Inferior parietal cortex (tissue), 1 donor: ENCODE measurements around the gene ANKRD52.
A peak's percentile ranks its signal among the peaks of the same experiment; 100 is the strongest.

Source experiments
- DNase-seq: peaks from one replicate; pipeline ENCODE4 v3.0.0-alpha.2; 2016; ENCODE audit errors: extremely low spot score

The ANKRD52 gene

DNA sequence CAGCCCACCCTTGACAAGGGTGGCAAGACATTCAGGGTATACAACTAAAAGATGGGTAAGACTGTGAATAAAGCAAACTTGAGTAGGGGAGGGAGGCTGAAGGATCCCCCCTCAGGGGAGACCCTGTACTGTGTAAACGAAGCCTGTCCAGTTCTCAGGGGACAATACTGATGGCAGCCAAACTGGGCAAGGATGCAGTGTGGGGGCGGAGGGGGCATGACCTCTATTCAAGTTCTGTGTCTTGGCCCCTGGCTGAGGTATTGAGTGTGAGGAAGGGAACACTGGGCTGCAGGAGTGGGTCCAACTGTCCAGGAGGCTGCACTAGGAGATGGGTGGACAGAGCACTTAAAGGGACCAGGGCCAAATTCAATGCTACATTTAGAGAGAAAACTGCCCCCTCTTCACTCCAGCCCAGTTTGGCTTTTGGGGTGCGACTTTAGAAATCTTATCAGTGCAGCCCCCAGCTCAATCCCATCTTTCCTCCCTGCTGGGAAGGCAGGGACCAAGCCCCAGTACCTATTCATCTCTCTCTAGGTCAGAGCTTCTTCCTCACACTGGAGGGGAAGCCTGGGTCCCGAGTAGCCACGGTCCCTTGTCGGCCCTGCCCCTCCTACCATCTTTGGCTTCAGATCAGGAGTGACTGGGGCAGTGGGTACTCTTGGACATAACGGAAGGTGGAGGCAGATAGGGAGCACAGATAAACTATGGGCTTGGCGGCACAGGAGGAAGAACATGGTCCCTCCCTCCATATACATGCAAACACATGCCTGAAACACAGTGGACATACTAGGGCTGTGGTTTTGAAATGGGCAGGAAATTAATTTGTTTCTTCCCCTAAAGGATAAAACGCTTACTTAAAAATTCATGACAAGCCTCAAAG is 16.5 kb downstream of the ANKRD52 start:
- no peak for DNase-seq

DNA sequence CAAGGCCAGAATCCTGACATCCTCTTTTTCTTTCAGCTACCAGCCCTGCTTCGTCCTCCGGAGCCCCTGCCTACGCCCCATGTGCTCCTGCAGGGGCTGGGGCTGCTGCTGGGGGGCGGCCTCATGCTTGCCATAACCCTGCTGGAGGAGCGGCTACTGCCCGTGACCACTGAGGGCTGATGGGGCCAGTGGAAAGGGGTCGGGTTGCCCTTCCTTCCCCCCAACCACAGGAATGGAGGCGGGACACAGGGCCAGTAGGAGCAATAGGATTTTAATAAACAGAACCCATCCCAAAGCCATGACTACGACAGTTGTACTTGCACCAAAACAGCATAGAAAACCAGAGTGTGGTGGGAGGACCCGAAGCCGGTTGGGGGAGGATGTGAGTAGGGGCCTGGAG is 20.6 kb downstream of the ANKRD52 start:
- DNase-seq = no peak

DNA sequence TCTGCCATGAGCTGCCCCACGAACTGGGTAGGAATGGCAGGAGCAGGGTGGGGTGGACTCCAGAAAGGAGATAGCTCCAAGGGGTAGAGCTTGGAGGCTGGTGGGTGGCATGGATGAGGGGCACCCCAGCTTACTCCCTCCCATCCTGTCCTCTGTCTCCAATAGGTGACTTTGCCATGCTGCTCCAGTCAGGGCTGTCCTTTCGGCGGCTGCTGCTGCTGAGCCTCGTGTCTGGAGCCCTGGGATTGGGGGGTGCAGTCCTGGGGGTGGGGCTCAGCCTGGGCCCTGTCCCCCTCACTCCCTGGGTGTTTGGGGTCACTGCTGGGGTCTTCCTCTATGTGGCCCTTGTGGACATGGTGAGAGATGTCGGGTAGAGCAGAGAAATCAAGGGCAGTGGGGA is 21.2 kb downstream of the ANKRD52 start:
- no peak for DNase-seq

DNA sequence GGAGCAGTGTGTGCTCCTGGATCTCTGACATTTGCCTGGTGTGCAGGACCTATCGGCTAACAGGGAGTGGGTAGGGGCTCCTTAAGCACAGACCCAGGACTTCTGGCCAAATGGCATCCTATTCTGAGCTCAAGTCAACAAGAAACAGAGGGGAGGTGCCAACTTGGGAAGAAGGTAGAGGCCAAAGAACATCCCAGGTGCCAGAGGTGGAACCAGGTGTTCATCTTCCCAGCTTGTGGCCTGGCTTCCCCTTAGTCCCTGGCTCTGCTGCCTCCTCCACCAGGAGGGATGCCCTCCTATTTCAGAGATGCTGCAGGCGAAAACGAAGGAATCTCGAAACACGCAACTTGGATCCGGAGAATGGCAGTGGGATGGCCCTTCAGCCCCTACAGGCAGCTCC is 22.1 kb downstream of the ANKRD52 start:
- no peak for DNase-seq

DNA sequence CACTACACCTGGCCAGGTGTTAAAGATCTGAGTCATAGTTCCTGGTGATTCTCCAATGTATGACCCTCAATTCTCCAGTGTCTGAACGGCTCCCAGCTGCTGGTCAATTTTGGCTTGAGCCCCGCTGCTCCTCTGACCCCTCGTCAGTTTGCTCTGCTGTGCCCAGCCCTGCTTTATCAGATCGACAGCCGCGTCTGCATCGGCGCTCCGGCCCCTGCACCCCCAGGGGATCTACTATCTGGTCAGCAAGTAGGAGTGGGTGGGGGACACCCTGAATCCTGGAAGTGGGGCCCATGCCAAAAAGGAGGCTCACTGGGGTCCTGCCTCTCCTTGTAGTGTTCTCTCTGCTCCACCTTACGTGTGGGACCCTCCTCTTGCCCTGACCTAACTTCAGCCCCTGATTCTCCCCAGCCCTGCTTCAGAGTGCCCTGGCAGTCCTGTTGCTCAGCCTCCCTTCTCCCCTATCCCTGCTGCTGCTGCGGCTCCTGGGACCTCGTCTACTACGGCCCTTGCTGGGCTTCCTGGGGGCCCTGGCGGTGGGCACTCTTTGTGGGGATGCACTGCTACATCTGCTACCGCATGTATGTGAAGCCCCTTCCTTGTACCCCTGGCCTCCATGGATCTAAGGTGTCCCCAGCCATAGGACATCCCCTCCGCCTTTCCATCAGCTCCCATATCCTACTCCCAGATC is 23.3 kb downstream of the ANKRD52 start:
- no peak for DNase-seq

DNA sequence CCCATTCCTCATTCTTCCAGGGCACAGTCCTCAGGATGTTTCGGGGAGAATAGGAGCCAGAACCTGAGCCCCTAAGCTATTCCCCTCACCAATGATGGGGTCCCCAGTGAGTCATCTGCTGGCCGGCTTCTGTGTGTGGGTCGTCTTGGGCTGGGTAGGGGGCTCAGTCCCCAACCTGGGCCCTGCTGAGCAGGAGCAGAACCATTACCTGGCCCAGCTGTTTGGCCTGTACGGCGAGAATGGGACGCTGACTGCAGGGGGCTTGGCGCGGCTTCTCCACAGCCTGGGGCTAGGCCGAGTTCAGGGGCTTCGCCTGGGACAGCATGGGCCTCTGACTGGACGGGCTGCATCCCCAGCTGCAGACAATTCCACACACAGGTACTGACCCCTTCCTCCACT is 27.0 kb downstream of the ANKRD52 start:
- DNase-seq = no peak

DNA sequence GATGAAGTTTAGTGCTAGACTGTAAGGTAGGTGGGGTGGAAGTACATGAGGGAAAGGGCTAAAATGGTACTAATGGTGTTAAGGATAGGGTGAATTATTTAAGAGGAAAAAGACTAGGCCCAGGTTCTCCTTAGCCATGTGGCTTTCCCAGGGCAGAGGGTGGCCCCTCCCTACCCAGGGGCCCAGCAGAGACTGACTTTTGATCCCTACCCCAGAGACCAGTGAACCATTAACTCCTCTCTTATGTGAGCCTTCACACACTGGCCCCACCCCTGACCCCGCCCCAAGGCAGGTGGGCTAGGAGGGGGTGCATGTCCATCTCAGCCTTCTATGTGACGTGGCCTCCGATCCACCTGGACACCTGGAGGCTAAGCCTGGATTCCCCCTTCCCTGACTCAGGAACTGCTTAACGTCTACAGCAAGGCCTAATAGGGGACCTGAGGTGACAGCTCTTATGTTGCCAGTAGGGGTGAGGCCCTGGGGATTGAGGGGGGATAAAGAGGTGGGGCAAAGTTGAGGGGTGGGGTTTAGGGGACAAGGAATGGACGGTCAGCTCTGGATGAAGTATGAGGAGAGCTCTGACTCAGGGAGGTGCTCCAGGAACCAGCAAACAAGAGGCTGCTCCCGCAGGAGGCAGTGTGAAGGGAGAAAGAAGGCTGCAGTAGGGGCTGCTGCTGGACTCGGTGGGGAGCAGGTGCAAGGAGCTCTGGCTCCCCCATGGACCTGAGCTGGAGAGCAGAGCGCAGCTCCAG is 27.6 kb downstream of the ANKRD52 start:
- DNase-seq = no peak

DNA sequence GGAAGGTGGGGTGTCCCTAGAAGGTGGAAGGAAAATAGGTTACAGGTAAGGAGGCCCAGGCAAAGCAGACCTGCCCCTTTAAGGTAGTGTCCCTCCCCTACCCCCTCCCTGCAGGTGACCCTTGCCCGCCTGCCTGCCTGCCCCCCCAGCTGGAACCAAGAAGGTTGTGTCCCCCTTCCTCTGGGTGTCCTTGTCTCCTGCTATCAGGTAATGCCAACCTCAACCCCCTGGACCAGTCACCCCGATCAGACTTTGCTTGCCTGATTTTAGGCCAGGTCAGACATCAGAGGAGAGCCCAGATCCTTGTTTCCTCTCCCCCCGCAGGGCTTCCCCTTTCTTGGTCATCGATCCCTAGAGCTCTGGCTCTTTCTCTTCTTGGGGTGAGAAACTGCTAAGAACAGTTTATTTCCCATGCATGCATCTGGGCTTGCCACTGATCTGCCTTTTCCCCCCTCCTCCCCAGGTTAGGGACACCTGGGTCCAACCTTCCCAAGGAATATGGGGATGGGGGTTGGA is 28.2 kb downstream of the ANKRD52 start, which contains the start of gene SLC39A5:
Gene SLC39A5 (plus strand): TSS at position 136 of the 516 bp plus-strand sequence. CDS start 1,224 bp downstream, outside the sequence.
- no peak for DNase-seq

DNA sequence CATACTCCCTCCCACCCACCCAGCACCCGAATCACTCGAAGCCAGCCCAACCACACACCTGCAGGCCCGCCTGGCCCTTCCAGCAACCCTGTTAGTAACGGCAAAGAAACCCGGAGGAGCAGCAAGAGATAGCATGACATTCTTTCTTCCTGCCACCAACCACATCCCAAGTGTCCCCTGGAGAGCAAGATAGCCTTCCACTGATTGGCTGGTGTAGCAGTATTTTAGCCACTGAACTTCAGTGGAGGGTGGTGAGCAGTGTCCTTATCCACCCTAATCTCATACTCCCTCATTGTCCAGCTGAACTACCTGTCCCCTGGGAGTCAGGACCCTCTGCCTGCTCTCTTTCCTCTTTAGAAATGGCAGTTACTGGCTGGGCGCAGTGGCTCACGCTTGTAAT is 29.1 kb downstream of the ANKRD52 start:
- DNase-seq = no peak

DNA sequence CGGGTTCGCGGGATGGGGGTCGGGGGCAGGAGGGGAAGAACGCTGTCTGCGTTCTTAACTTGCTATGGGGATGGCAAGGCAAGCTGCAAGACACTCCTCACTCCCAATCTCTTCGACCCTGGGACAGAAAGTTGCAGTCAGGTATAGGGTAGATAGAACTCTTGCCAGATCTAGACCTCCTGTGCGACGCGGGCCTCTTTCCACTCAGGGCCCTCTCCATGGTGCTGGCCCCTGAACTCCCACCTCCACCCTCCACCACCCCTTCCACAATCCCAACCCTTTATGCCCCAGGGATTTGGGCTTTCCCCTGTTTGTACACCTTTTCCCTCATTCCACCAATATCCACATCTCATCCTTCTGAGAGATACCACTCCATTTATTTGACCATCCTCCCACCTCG is 33.2 kb downstream of the ANKRD52 start:
- no peak for DNase-seq

DNA sequence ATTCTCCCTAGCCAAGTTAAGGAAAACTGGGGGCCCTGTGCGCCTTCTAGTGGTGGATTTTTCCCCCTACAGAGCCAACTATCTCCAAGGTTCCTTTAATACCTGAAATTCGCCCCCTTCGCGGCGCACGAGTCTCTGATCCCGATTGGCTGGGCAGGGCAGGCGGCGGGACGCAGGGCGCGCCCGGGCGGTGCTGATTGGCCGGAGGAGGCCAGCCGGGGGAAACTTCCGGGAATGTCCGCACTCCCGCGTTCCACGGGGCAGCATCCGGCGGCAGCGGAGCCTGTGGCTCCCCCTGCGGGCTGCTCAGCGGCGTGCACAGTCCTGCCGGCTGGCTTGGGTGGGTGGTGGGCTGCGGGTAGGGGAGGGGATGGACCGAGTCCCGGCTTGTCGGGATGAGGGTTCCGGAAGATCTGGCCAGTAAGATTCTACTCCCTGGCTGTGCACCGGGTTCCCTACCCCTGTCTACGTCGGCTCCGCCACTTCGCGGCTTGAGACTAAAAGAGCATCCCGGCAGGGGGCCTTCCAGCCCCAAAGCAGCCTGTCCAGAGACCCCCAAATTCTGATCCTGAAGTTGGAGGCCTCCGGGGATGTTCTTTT is 34.0 kb downstream of the ANKRD52 start, which contains the start of gene NABP2:
Gene NABP2 (plus strand): TSS at position 241 of the 600 bp plus-strand sequence. CDS start 515 bp downstream, outside the sequence.
- DNase-seq = peak; percentile 99

DNA sequence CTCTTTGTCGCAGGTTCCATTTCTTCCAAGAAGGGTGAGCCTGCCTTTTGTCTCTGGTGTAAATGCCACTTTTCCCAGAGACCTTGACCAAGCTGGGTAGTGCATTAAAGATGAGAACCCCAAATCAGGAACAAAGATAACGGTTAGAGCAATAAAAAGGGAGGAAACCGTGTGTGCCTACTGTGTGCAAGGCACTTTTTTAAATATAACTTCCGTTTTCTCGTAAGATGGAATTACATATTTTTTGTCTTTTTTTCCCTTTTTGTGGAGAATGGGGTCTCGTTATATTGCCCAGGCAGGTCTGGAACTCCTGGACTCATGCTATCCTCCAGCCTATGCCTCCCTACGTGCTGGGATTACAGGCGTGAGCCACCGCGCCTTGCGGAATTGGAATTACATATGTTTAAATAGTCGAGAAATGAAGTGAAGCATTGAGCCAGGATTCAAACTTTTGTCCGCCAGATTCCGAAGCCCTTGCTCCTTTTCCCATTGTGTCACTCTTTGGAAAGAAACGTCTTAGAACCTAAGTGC is 34.5 kb downstream of the ANKRD52 start:
- no peak for DNase-seq

DNA sequence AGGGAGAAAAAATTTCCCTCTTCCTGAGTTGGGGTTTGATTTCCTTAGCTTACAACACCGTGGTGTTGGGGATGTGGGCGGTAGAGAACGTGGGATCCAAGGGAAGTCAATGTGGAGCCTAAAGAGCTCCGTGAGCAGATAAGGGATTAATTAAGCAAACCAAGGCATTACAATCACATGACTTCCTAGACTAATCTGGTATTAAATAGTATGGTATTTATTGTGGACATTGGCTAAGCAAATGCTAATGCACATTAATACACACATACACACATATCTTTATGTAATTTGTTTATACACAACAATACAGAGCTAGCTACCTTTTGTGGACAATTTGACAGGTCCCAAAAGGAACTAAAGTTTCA is 35.7 kb downstream of the ANKRD52 start:
- DNase-seq = no peak

DNA sequence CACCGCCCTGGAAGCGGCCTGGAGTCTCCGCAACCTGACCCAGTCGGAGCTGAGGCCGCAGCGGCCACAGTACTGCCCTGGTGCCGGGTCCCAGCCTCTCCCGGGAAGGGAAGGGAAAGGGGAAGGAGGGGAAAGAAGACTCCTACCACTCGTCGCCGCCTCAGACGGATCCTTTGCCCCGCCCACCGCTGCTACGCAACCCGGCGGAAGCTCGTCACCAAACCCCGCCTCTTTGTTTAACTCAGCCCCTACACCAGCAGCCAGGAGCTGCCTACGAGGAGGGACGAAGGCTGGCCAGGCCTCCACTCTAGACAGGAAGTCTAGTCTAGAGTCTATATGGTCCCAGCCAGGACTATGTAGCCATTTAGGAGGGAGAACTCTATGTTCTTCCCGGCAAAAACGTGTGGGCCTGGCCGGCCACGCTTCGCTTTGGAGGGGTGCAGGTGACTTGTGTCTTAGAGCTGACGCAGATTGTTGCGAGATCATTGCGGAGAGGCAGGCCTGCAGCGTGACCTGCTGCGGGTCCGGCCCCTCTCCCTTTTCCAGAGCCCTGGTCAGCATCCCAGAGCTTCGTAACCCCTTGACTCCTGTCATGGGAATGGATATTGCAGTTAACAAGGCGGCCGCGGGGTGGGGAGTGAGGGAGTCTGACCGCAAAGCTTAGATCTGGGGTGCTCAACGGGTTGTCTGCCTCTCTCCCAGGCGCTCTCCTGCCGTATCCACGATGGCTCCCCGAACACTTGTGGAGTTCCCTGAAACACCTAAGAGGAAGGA is 36.2 kb downstream of the ANKRD52 start, which contains the start of gene RNF41:
Gene RNF41 (minus strand): TSS at position 166 of the 774 bp plus-strand sequence. CDS start 7,875 bp downstream, outside the sequence.
- DNase-seq = peak; percentile 96

DNA sequence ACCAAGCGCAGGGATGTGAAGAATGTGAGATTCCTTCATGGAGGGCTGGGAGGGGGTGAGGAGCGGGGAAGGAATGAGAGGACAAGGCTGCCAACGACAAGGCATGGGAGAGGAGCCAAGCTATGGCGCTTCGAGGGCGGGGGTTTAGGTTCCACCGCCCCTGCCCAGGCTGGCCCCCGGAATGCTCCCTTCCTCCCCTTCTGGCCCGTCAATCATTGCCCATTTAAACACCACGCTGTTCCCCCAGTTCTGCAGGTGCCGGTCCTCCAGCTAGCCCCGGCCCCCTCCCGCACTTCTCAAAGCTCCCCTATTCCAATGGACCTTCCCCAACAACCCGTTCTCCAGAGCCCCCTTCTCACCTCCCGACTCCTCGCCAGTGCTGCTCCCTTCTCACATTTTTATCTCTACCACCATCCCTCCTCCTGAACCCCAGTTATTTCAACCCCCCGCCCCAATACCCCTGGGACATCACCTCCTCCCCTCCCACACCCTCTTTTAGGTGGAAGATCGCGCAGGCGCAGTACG is 36.9 kb downstream of the ANKRD52 start:
- DNase-seq = peak; percentile 13

DNA sequence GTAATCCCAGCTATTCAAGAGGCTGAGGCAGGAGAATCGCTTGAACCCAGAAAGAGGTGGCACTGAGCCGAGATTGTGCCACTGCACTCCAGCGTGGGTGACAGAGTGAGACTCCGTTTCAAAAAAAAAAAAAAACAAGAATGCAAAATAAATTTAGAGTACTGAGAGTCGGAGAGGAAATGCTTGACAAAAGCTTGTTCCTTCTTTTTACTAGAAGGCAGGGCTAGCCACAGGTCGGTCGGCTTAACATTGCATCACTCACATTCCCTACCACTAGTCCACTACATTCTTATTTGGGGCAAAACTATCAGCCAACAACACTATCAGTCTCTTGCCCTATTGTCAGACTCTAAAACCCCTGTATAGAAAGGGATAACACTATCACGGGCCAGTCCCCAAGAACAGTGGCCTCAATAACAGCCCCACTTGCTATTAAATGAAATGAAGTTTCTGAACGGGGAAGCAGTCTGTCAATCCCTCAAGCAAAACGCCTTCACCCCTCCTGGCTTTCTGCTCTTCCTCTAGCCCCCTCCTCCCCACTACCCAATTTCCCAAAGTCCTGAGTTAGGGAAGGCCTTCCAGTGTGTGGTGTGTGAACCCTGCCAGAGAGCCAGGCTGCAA is 37.5 kb downstream of the ANKRD52 start:
- peak; percentile 8 for DNase-seq

DNA sequence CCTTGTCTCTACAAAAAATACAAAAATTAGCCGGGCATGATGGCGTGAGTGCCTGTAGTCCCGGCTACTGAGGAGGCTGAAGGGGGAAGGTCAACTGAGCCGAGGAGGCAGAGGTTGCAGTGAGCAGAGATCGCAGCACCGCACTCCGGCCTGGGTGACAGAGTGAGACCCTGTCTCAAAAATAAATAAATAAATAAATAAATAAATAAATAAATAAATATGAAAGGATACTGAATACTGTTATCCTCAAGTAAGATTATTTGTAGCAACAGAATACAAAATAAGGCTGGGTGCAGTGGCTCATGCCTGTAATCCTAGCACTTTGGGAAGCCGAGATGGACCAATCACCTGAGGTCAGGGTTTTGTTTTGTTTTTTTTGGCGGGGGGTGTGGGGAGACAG is 38.3 kb downstream of the ANKRD52 start:
- no peak for DNase-seq

DNA sequence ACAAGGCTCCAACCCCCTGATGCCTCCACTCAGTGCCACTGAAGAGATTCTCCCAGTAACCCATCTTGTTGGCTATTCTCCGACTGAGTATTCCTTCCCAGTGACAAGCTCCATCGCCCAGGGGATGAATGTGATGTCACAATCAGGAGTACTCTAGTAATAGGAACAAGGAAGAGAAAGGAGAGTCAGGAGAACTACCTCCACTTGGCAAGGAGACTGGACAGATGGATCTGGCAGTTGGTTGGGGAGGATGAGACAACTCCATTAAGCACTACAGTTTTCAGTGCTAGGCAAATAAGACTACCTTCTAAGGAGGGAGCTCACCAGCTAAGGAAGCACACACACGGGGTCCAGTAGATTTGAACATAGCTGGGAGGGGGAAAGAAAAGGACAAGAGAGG is 41.7 kb downstream of the ANKRD52 start:
- DNase-seq = no peak

DNA sequence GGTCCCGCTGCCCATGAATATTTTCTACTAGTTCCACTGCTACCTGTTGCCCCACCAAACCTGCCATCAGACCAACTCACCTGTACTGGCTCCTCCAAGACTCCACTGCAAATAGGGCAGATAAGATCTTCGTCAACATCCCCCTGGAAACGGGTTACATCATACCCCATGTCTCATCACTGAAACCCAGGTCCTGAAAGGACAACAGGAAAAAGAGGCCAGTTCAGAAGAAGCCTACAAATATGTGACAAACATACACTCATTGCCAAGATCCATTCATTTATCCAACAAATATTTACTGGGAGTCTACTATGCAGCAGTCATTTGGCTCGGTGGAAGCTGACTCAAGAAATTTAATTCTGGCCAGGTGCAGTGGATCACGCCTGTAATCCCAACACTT is 44.3 kb downstream of the ANKRD52 start:
- DNase-seq = no peak

DNA sequence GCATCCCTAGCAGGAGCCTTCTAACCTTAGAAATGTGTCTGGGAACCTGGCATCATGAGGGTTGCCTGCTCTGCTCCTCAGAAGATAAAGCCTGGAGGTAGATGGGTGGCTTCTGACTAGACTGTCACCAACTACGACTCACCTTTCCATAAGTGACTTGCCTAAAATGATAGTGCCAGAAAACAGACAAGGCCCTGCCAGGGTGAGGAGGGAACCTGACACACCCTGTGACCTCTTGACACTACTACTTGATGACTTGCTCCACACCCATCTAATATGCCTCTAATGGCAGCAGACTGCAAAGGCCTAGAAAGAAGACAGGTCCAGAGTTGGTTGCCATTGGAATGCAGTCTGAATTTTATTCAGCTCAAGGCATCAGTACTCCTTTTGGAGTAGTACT is 45.8 kb downstream of the ANKRD52 start:
- no peak for DNase-seq
